ENCODE results near the gene WDSUB1.
A peak's percentile ranks its signal among the peaks of the same experiment; 100 is the strongest.

Gene WDSUB1

GRCh38 chr2:159226608-159227385 lies 59.7 kb downstream of the WDSUB1 start:
- H3K4me3 ChIP-seq, result no peak overlapping the region
- H3K27ac ChIP-seq, result peak overlapping the region in 8 of 21 experiments; percentile 13 to 71 (median 58)

GRCh38 chr2:159226059-159226461 lies 60.4 kb downstream of the WDSUB1 start:
- H3K4me3 ChIP-seq, result no peak overlapping the region
- peak overlapping the region in 8 of 21 experiments; percentile 13 to 71 (median 55) for H3K27ac ChIP-seq

- peak overlapping the region in 10 of 21 experiments; percentile 1 to 77 (median 55) for H3K27ac ChIP-seq
- no peak overlapping the region for H3K4me3 ChIP-seq
Observed at GRCh38 chr2:159225025-159226016, 61.2 kb downstream of the WDSUB1 start.

GRCh38 chr2:159224061-159224813 lies 62.3 kb downstream of the WDSUB1 start:
- Histone ChIP-seq H3K4me3 (no peak overlapping the region), H3K27ac (peak overlapping the region in 6 of 21 experiments; percentile 13 to 77 (median 51))

- H3K4me3 ChIP-seq, result no peak overlapping the region
- no peak overlapping the region for H3K27ac ChIP-seq
Observed at GRCh38 chr2:159219394-159219998, 67.0 kb downstream of the WDSUB1 start.

- Histone ChIP-seq H3K27ac (no peak overlapping the region), H3K4me3 (no peak overlapping the region)
Observed at GRCh38 chr2:159218389-159218788, 68.1 kb downstream of the WDSUB1 start.

GRCh38 chr2:159217676-159218075 lies 68.8 kb downstream of the WDSUB1 start:
- Histone ChIP-seq H3K4me3 (no peak overlapping the region), H3K27ac (no peak overlapping the region)

GRCh38 chr2:159215116-159215515 lies 71.4 kb downstream of the WDSUB1 start:
- no peak overlapping the region for H3K27ac ChIP-seq

GRCh38 chr2:159214325-159214865 lies 72.1 kb downstream of the WDSUB1 start:
- no peak overlapping the region for H3K27ac ChIP-seq
- H3K4me3 ChIP-seq, result no peak overlapping the region

More at GRCh38 chr2:159215116-159215515, 71.4 kb downstream of the WDSUB1 start:
- no peak overlapping the region for H3K4me3 ChIP-seq

GRCh38 chr2:159213296-159213695 lies 73.2 kb downstream of the WDSUB1 start:
- H3K27ac ChIP-seq, result no peak overlapping the region
- no peak overlapping the region for H3K4me3 ChIP-seq

GRCh38 chr2:159211447-159212396 lies 74.8 kb downstream of the WDSUB1 start:
- Histone ChIP-seq H3K4me3 (no peak overlapping the region), H3K27ac (peak overlapping the region in 1 of 21 experiments; percentile 23)

GRCh38 chr2:159209341-159210306 lies 76.9 kb downstream of the WDSUB1 start:
- Histone ChIP-seq H3K4me3 (no peak overlapping the region), H3K27ac (peak overlapping the region in 6 of 21 experiments; percentile 25 to 87 (median 43))

- H3K27ac ChIP-seq, result peak overlapping the region in 2 of 21 experiments; percentile 79 to 87
- H3K4me3 ChIP-seq, result no peak overlapping the region
Observed at GRCh38 chr2:159208438-159208837, 78.1 kb downstream of the WDSUB1 start.

- H3K4me3 ChIP-seq, result no peak overlapping the region
- H3K27ac ChIP-seq, result peak overlapping the region in 1 of 21 experiments; percentile 11
Observed at GRCh38 chr2:159206736-159207380, 79.6 kb downstream of the WDSUB1 start.

- Histone ChIP-seq H3K4me3 (no peak overlapping the region), H3K27ac (no peak overlapping the region)
Observed at GRCh38 chr2:159204381-159205144, 81.9 kb downstream of the WDSUB1 start.
